ENCODE data around the gene EPG5. TPM values are rescaled to one million over a fixed set of nuclear protein-coding genes. Genes with fewer than 3 reads are reported as not detected.
"Not testable (repeated sequence)": the region's sequence is repeated elsewhere in the genome, so short reads cannot be mapped to it uniquely, and the experiment has no call there.

The EPG5 gene
- total and polyA plus RNA-seq, 9 of the 15 experiments (the other 6 are each of a cell fraction or from before 2014, with no cell fraction given), result 1.3 to 10.7 (median 5.2) TPM

- DNase-seq (ENCODE audit: extremely low read depth in 1 of 4, low spot score in 3 of 4), result no peak
- Histone ChIP-seq H4K20me1 (replicated peaks; ENCODE audit: control insufficient read depth, insufficient read depth, low read length) (no peaks in the 10 kb centered on the region), H3K27me3 (ENCODE audit: control insufficient read depth in 2 of 2, insufficient read depth in 2 of 2, low read length in 2 of 2) (peaks cover 0 to 4% of the 10 kb centered on the region in 2 experiments; a peak in 1 of 5 replicates), H3K4me3 (no peak overlapping the region), H3K9me1 (ENCODE audit: control insufficient read depth, insufficient read depth, low read length) (no peaks in the 10 kb centered on the region), H3K36me3 (ENCODE audit: control insufficient read depth, insufficient read depth, low read length) (no peaks in the 10 kb centered on the region), H3K9me3 (replicated peaks; ENCODE audit: control insufficient read depth, insufficient read depth, low read depth, low read length) (no peaks in the 10 kb centered on the region), H2AFZ (ENCODE audit: low read depth, low read length) (no peak overlapping the region), H3K9ac (ENCODE audit: insufficient read depth in 1 of 2, low read depth in 2 of 2, low read length in 2 of 2) (no peak overlapping the region), H3K4me1 (replicated peaks in 1 of 2; ENCODE audit: control insufficient read depth in 2 of 2, insufficient read depth in 2 of 2, low read length in 2 of 2) (no peaks in the 10 kb centered on the region), H3K4me2 (ENCODE audit: insufficient read depth, low read length) (no peak overlapping the region), H3K79me2 (ENCODE audit: control insufficient read depth, insufficient read depth, low read length) (no peaks in the 10 kb centered on the region), H3K27ac (ENCODE audit: extremely low read depth, low read depth, low read length) (no peak overlapping the region)
- ChIA-PET POLR2A (no interaction called here), CTCF (ENCODE audit: low intra/inter-chr PET ratio) (no interaction called here)
- ATAC-seq, result no peak
- intact Hi-C loops (cut with micrococcal nuclease) (no loop called here), in situ Hi-C loops (cut with MboI) (no loop called here)
- BruUV-seq (replicated peaks), result no TSS peak
- WGBS (ENCODE audit: insufficient coverage, low coverage, missing lambda C conversion rate), result 0% methylated on average over 1 of the region's 1 CpG
- no peak for FAIRE-seq
- no peak for TF ChIP-seq RFX7 (CRISPR knock-in tag; IDR thresholded peaks at IDR 0.05)
- TF ChIP-seq ZNF695 (CRISPR knock-in tag; IDR thresholded peaks at IDR 0.05), result no peak
- no peak for TF ChIP-seq ZNF280B (CRISPR knock-in tag; IDR thresholded peaks at IDR 0.05)
- TF ChIP-seq GMEB1 (CRISPR knock-in tag; IDR thresholded peaks at IDR 0.05), result no peak
- no peak for TF ChIP-seq PHB2 (IDR thresholded peaks at IDR 0.05; ENCODE audit: low read depth)
- no peak for TF ChIP-seq MECOM (CRISPR knock-in tag; IDR thresholded peaks at IDR 0.05)
Observed at GRCh38 chr18:45817543-45817942, 149.6 kb downstream of the EPG5 start.

DNA sequence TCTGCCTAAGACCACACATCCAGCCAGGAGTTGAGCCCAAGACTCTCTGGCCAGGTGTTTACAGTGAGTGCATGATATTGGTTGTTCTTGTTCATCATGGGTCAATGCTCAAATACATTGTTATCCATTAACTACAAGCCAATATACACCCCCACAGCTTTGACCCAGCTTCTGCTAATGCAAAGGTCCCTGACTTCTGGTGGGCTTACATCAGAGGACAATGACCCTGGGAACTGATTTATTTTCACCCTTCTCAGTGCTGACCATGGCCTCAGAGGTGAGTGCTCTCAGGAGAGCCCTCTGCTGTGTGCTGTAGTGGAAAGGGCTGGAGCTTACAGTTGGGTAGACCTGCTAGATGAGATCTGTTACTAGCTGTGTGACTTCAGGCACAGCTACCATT is 152.4 kb downstream of the EPG5 start:
- H3K9me3 ChIP-seq (replicated peaks; ENCODE audit: control insufficient read depth, insufficient read depth, low read depth, low read length); H3K27me3 ChIP-seq (ENCODE audit: control insufficient read depth in 2 of 2, insufficient read depth in 2 of 2, low read length in 2 of 2); H2AFZ ChIP-seq (ENCODE audit: low read depth, low read length); H3K4me3 ChIP-seq; CTCF ChIA-PET (ENCODE audit: low intra/inter-chr PET ratio); H3K9ac ChIP-seq (ENCODE audit: insufficient read depth in 1 of 2, low read depth in 2 of 2, low read length in 2 of 2); H3K4me1 ChIP-seq (replicated peaks in 1 of 2; ENCODE audit: control insufficient read depth in 2 of 2, insufficient read depth in 2 of 2, low read length in 2 of 2); ATAC-seq; H3K9me1 ChIP-seq (ENCODE audit: control insufficient read depth, insufficient read depth, low read length); H4K20me1 ChIP-seq (replicated peaks; ENCODE audit: control insufficient read depth, insufficient read depth, low read length); H3K27ac ChIP-seq (ENCODE audit: extremely low read depth, low read depth, low read length); FAIRE-seq; DNase-seq (ENCODE audit: extremely low read depth in 1 of 4, low spot score in 3 of 4); H3K36me3 ChIP-seq (ENCODE audit: control insufficient read depth, insufficient read depth, low read length); H3K4me2 ChIP-seq (ENCODE audit: insufficient read depth, low read length); intact Hi-C loops (cut with micrococcal nuclease); BruUV-seq (replicated peaks); in situ Hi-C loops (cut with MboI); H3K79me2 ChIP-seq (ENCODE audit: control insufficient read depth, insufficient read depth, low read length); POLR2A ChIA-PET: not testable (repeated sequence)
